DND-41 (cell line): ENCODE data around the gene MYBPHL.

ENCODE experiments used
- ATAC-seq: fragments of 200-7000 bp; cut with Tn5 transposase; 3 replicates; pipeline ENCODE4 v1.9.1; 2021; ENCODE audit warnings: low read depth; ENCODE audit not compliant: insufficient read depth
- DNase-seq: peaks from one replicate; pipeline ENCODE4 v3.0.0-alpha.2; 2020
- H2AFZ ChIP-seq: 2 replicates; pipeline ENCODE4 v1.6.0; 2012; ENCODE audit warnings: low read depth, low read length
- H3K27ac ChIP-seq: 2 replicates; pipeline ENCODE4 v1.5.1; 2012; ENCODE audit warnings: low read length, inconsistent platforms
- H3K27me3 ChIP-seq: fragments of 200-600 bp; sonication (generic); 2 replicates; pipeline ENCODE4 v1.6.0; 2012; ENCODE audit warnings: low read length, mild to moderate bottlenecking, inconsistent platforms; ENCODE audit not compliant: insufficient read depth, poor library complexity
- H3K36me3 ChIP-seq: 2 replicates; pipeline ENCODE4 v1.5.1; 2012; ENCODE audit warnings: low read length, inconsistent platforms; ENCODE audit not compliant: insufficient read depth
- H3K4me1 ChIP-seq: 2 replicates; pipeline ENCODE4 v1.5.1; 2012; ENCODE audit warnings: mild to moderate bottlenecking, low read length; ENCODE audit not compliant: insufficient read depth
- H3K4me2 ChIP-seq: 2 replicates; pipeline ENCODE4 v1.6.0; 2012; ENCODE audit warnings: mild to moderate bottlenecking, moderate library complexity, low read length, inconsistent platforms; ENCODE audit not compliant: insufficient read depth
- H3K4me3 ChIP-seq, 2 experiments: fragments of 200-600 bp in 1 of 2; shearing (Covaris generic) in 1 of 2; 2 replicates each; pipeline ENCODE4 v1.5.1; 2012 to 2016; ENCODE audit warnings: inconsistent platforms in 2 of 2, low read length in 2 of 2, mild to moderate bottlenecking in 2 of 2, low read depth in 1 of 2, moderate library complexity in 1 of 2
- H3K79me2 ChIP-seq: 2 replicates; pipeline ENCODE4 v1.6.0; 2012; ENCODE audit warnings: low read length, inconsistent platforms; ENCODE audit not compliant: insufficient read depth
- H3K9ac ChIP-seq: 2 replicates; pipeline ENCODE4 v1.6.0; 2012; ENCODE audit warnings: low read depth, mild to moderate bottlenecking, inconsistent platforms, low read length, moderate library complexity
- H3K9me3 ChIP-seq: 2 replicates; pipeline ENCODE4 v1.5.1; 2012; ENCODE audit warnings: low read length, moderate library complexity, mild to moderate bottlenecking, inconsistent platforms; ENCODE audit not compliant: insufficient read depth, severe bottlenecking
- H4K20me1 ChIP-seq: 2 replicates; pipeline ENCODE4 v1.6.0; 2012; ENCODE audit warnings: low read length; ENCODE audit not compliant: insufficient read depth
- CTCF ChIP-seq: IDR thresholded peaks from 2 replicates; pipeline ENCODE4 v1.5.1; 2012; ENCODE audit warnings: borderline replicate concordance, low read length, moderate library complexity, mild to moderate bottlenecking; ENCODE audit not compliant: poor library complexity, severe bottlenecking; ENCODE audit errors: extremely low read depth
- EZH2 ChIP-seq: IDR thresholded peaks from 3 replicates; pipeline ENCODE4 v1.6.1; 2012; ENCODE audit warnings: borderline replicate concordance, low read depth, mild to moderate bottlenecking, moderate library complexity, low read length, inconsistent platforms; ENCODE audit not compliant: severe bottlenecking

MYBPHL gene

GRCh38 chr1:109255678-109256077 lies 51.1 kb downstream of the MYBPHL start:
- H4K20me1 ChIP-seq = peaks cover 6% of the 10 kb centered on the region
- H3K79me2 ChIP-seq = no peaks in the 10 kb centered on the region
- DNase-seq = no peak
- H3K4me1 ChIP-seq = 0 out of 2 replicates have a peak, but pooled peaks cover 1% of the 10 kb centered on the region
- no peak overlapping the region for H3K4me3 ChIP-seq
- H3K27ac ChIP-seq = no peak overlapping the region
- H3K9me3 ChIP-seq = no peaks in the 10 kb centered on the region
- no peak overlapping the region for H2AFZ ChIP-seq
- H3K4me2 ChIP-seq = no peak overlapping the region
- no peaks in the 10 kb centered on the region for H3K27me3 ChIP-seq
- TF ChIP-seq EZH2 (no peak), CTCF (no peak)
- no peak for ATAC-seq
- no peaks in the 10 kb centered on the region for H3K36me3 ChIP-seq
- no peak overlapping the region for H3K9ac ChIP-seq

- H3K9me3 ChIP-seq = no peaks in the 10 kb centered on the region
- H3K79me2 ChIP-seq = no peaks in the 10 kb centered on the region
- H3K9ac ChIP-seq = no peak overlapping the region
- H3K27me3 ChIP-seq = peaks cover 2% of the 10 kb centered on the region
- TF ChIP-seq CTCF (no peak), EZH2 (no peak)
- H4K20me1 ChIP-seq = peaks cover 11% of the 10 kb centered on the region
- H3K27ac ChIP-seq = no peak overlapping the region
- no peak overlapping the region for H2AFZ ChIP-seq
- peaks cover 6% of the 10 kb centered on the region for H3K4me1 ChIP-seq
- DNase-seq = no peak
- H3K4me3 ChIP-seq = no peak overlapping the region
- H3K4me2 ChIP-seq = no peak overlapping the region
- ATAC-seq = no peak
- H3K36me3 ChIP-seq = no peaks in the 10 kb centered on the region
Observed at GRCh38 chr1:109255097-109255651, 51.6 kb downstream of the MYBPHL start.

GRCh38 chr1:109254621-109255096 lies 52.2 kb downstream of the MYBPHL start:
- Histone ChIP-seq H3K27me3 (peaks cover 2% of the 10 kb centered on the region), H3K79me2 (no peaks in the 10 kb centered on the region), H3K4me3 (no peak overlapping the region), H3K4me1 (peaks cover 12% of the 10 kb centered on the region), H4K20me1 (peaks cover 13% of the 10 kb centered on the region), H3K9ac (no peak overlapping the region), H3K9me3 (no peaks in the 10 kb centered on the region), H2AFZ (no peak overlapping the region), H3K4me2 (no peak overlapping the region), H3K36me3 (no peaks in the 10 kb centered on the region), H3K27ac (no peak overlapping the region)
- TF ChIP-seq CTCF = no peak
- no peak for TF ChIP-seq EZH2
- DNase-seq (no peak), ATAC-seq (no peak)
